Stimulated activated CD4-positive, alpha-beta T cell treated with anti-CD3 and anti-CD28 coated beads, Interleukin-15, amount 100 ng/mL, for 48 hours (primary cell): ENCODE measurements around the gene LAMA5.
A peak's percentile ranks its signal among the peaks of the same experiment; 100 is the strongest.

Experiments
- DNase-seq, 2 donors: peaks; one replicate each; pipeline ENCODE4 v3.0.0-alpha.2; 2020; ENCODE audit warnings: low read depth in 2 of 2

LAMA5 gene

DNA sequence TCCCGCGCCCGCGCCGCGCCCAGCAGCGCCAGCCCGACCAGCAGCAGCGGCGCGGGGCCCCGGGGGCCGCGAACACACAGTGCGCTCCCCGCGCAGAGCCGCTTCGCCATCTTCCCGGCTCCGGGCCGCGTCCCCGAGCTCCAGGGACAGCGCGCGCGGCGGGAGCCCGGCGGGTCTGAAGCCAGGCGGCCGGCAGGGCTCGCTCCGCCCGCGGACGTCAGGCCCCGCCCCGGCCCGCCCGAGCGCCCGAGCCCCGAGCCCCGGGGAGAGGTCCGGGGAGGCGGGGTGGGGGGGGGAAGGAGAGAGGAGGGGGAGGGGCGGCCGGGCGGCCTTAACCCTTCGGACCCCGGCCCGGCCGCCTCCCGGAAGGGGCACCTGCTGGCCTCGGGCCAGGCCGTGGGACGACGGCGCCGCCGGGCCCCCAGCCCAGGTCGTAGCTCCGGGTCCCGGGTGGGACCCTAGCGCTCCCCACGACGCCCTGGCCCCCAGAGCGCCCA is at the start of gene LAMA5:
TSS of gene LAMA5 (minus strand) at position 177 of the 497 bp plus-strand sequence. CDS start at position 110, 67 bp downstream.
- no peak for DNase-seq

GRCh38 chr20:62415354-62416111 is 48.4 kb upstream of the LAMA5 start:
- no peak for DNase-seq

- no peak for DNase-seq
Measured at GRCh38 chr20:62413896-62414481, 46.9 kb upstream of the LAMA5 start.

GRCh38 chr20:62413025-62413570 is 46.0 kb upstream of the LAMA5 start:
- DNase-seq, result no peak

DNA sequence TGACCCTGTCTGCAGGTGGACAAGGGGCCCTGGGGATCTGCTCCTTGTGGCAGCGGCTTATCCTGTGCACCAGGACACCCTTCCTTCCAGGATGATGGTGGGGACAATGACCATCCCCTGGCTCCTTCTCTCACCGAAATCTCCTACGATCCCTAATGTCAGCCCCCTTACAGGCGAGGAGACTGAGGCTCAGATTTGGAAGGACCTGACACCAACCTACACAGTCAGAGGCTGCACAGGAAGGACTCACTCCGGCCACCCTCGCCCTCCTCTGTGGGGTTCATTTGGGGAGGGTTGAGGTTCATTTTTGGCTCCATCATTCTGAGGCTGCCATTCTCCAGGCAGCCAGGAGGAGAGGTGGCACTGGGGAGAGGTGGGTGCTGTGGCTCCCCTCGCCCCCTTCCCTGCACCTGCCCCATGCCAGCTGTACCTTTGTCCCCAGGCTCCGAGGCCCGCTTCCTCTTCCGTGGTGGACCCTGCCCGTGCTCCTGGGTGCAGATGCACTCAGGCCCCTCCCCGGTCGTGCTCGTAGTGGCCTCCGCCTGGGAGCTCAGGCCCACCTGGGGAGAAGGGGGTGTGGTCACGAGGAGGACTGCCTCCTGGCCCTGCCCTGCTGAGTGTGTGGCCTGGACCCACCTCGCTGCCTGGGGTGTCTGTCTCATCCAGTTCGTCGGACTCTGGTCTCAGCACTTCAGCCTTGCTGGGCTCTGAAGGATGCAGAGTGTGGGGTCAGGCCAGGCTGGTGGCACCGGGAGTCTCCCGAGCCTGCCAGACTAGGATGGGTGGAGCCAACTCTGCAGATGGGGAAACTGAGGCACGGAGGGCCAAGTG is 45.3 kb upstream of the LAMA5 start:
- no peak for DNase-seq

DNA sequence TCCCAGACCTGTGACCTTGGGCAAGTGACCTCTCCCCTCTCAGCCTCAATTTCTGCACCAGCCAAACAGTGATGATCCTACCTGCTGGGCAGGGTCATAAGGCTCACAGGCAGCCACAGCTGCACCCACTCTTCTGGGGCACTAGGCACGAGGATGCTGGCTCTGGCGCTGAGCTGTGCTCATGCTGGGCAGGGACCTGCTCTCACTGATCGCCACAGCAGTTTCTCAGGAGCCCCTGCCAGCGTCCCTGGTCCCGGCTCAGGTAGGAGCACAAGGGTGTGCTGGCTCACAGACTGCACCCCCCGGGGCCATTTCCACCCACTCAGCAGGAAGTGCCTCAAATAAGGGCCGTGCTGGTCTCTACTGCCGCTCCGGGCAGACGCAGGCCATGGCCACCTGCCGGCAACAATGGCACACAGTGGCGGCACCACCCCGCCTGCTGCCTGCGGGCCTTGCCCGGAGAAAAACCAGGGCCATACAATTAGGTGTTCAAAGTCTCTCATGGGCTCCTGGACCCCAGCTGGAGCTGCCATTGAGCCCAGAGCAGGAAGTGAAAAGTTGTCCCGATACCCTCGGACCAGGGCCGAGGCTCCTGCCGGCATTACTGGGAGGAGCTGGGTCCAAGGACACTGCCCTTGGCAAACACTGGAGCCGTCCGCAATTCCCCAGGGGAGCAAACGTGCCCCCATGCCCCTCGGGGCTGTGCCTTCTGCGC is 44.5 kb upstream of the LAMA5 start:
- DNase-seq, result no peak

DNA sequence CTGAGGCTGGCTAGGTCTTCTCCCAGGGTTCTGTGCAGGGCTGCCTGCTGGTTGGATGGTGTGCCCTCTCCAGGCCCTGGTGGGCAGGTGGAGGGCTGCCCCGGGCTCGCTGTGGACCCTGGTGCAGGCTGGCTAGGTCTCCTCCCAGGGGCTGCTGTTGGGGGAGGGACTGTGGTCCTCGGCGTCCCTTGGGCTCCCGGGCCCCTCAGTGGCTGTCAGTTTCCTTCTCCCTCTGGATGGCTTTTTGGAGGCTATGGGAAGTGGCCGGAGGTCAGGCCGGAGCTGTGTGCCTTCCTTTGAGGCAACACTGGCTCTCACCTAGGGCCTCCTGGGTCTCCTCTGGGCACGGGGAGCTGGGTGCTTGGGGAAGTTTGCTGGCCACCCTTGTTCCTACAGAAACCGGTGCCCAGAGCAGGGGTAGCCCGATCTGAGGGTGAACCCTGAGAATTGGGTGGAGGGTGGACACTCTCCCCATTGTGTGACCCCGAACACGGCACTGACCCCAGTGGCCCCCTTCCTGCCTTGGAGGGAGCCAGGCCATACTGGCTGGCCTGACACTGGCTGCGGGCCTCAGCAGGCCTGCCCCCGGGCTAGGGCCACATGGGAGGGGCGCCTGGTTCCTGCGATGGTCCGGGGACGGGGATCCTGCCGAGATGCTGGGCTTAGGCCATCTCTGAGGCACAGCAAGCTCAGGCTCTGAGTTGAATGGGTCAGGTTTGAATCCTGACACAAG is 43.8 kb upstream of the LAMA5 start:
- DNase-seq, result no peak

DNA sequence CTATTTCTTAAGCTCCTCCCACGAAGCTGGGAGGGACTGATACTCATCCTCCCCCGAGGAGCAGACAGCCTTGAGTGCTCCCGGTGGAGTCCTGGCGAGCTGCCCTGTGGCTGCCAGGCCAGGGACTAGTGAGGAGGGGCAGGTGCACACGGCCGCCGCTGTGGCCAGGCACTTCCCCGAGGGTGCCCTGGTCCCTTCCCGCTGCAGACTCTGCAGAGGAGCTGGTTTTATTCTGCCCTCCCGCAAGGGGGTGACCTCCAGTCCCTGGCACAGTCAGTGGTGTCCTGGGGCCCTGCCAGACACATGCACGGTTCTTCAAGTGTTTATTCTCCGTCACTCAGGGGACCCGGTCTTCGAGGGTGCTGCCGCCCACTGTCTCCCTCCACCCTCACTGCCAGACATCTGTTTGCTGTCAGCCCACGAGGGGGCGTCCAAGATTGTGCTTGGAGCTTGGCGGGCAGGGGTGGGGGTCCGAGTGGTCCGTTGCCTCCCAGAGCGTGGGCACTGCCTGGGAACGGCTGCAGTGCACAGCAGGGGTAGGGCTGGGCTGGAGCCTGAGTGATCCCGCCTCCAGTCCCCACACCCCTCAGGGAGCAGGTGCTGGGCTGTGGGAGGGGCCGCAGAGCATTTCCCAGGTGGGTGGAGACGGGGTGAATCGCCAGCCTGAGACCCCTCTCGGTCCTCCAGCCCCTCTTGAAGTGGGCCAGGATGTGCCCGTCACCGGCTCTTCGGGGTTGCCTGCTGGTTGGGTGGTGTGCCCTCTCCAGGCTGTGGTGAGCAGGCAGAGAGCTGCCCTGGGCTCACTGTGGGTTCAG is 43.0 kb upstream of the LAMA5 start:
- no peak for DNase-seq

GRCh38 chr20:62409086-62409853 is 42.2 kb upstream of the LAMA5 start:
- no peak for DNase-seq

- DNase-seq, result no peak
Measured at GRCh38 chr20:62408640-62409039, 41.5 kb upstream of the LAMA5 start.

DNA sequence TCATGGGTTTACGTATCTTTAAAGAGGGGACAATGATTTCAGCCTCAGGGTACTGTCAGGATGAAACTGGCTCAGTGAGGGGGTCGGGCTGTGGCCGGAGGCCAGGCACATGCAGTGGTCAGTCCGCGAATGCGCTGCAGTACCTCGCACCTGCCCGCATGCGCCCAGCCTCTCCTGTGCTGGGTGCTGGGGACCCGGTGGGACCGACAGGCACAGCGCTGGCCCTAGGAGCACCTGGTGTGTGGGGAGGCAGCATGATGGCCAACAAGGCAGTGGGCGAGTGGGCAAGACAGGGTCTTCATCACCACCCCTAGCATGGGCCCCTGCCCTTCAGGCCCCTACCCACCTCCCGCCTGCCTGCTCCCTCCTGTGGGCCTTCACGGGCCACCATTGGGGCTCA is 40.9 kb upstream of the LAMA5 start:
- DNase-seq, result no peak

GRCh38 chr20:62407221-62407992 is 40.3 kb upstream of the LAMA5 start, which contains the start of gene CABLES2:
TSS of gene CABLES2 (minus strand) at chr20:62407285. CDS start at chr20:62407276, 9 bp downstream.
- DNase-seq, result peak; percentile 86 to 87

GRCh38 chr20:62406635-62407176 is 39.6 kb upstream of the LAMA5 start:
- no peak for DNase-seq

- no peak for DNase-seq
Measured at GRCh38 chr20:62405981-62406513, 38.9 kb upstream of the LAMA5 start.

DNA sequence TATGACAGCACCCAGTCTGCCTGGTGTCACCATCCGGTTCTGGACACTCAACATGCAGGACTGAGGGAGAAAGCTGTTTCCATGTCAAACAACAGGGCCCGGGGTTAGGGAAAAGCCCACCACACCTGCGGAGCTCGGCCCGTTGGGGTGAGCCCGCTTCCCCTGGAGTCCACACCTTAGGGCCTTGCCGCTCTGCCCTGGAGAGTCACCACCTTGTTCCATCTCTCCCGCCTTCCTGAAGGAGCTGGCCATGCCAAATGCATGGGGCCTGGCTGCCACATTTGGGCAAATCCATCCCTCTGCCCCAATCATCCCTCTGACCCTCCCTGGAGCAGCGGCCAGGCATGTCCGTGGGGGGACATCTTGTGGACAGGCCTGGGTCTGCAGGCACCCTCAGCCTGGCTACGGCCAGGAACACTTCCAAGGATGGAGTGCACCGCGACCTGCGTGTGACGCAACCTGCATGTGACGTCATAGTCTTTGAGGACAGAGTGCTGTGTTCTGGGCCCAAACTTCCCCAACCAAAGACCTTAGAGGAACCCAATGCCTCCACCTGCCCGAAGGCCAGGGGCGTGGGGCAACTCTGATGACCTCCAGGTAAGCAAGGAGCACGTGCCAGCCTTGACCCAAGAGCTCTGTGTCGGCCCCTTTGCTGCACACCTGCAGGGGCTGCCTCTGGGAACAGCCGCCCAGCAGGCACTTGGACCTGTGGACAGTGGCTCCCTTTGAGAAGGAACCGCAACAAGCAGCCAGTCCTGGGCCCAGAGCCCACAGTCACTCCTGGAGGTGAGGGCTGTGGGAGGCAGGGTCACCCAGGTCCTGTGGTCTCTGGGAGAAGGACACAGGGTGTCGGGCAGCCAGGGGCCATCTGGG is 38.2 kb upstream of the LAMA5 start:
- no peak for DNase-seq

- no peak for DNase-seq
Measured at GRCh38 chr20:62404761-62405107, 37.6 kb upstream of the LAMA5 start.
